NCI-H774 (cell line): ENCODE measurements around the gene MRPL21.
"Not testable (repeated sequence)": the region's sequence is repeated elsewhere in the genome, so short reads cannot be mapped to it uniquely, and the experiment has no call there.

Experiments used
- DNase-seq: peaks from one replicate; lab custom pipeline; 2025; lab: John Stamatoyannopoulos, UW

Gene MRPL21

GRCh38 chr11:68911731-68912130 lies 8.1 kb upstream of the MRPL21 start:
- no peak for DNase-seq

- DNase-seq = no peak
Observed at GRCh38 chr11:68910965-68911364, 7.3 kb upstream of the MRPL21 start.

GRCh38 chr11:68908273-68908672 lies 4.6 kb upstream of the MRPL21 start:
- DNase-seq = no peak

- no peak for DNase-seq
Observed at GRCh38 chr11:68905421-68906360, 2.1 kb upstream of the MRPL21 start.

GRCh38 chr11:68904248-68904847 lies 716 bp upstream of the MRPL21 start:
- no peak for DNase-seq

- no peak for DNase-seq
Observed at GRCh38 chr11:68900835-68901381, 2.7 kb downstream of the MRPL21 start.

- DNase-seq = no peak
Observed at GRCh38 chr11:68897441-68897840, 6.2 kb downstream of the MRPL21 start.

GRCh38 chr11:68896171-68896959 lies 7.3 kb downstream of the MRPL21 start:
- DNase-seq = no peak

GRCh38 chr11:68893282-68893681 lies 10.3 kb downstream of the MRPL21 start:
- DNase-seq = no peak

GRCh38 chr11:68892576-68892975 lies 11.1 kb downstream of the MRPL21 start:
- no peak for DNase-seq

GRCh38 chr11:68891351-68891948 lies 12.2 kb downstream of the MRPL21 start:
- no peak for DNase-seq

GRCh38 chr11:68890490-68891231 lies 13.0 kb downstream of the MRPL21 start:
- no peak for DNase-seq

- no peak for DNase-seq
Observed at GRCh38 chr11:68889948-68890446, 13.6 kb downstream of the MRPL21 start.

GRCh38 chr11:68884827-68885226 lies 18.8 kb downstream of the MRPL21 start:
- not testable (repeated sequence) for DNase-seq

GRCh38 chr11:68882391-68882790 lies 21.2 kb downstream of the MRPL21 start:
- DNase-seq = no peak

GRCh38 chr11:68881320-68881719 lies 22.3 kb downstream of the MRPL21 start:
- DNase-seq = no peak

GRCh38 chr11:68880851-68881250 lies 22.8 kb downstream of the MRPL21 start:
- no peak for DNase-seq

- DNase-seq = no peak
Observed at GRCh38 chr11:68878022-68878421, 25.6 kb downstream of the MRPL21 start.

GRCh38 chr11:68872216-68873003 lies 31.2 kb downstream of the MRPL21 start:
- no peak for DNase-seq

GRCh38 chr11:68870470-68870869 lies 33.2 kb downstream of the MRPL21 start:
- no peak for DNase-seq
